ENCODE measurements around the gene CLCN7. TPM values are rescaled to one million over a fixed set of nuclear protein-coding genes. Genes with fewer than 3 reads are reported as not detected.

Gene CLCN7
- total RNA-seq, 1 donor from 2014 or later: 45.3 TPM

DNA sequence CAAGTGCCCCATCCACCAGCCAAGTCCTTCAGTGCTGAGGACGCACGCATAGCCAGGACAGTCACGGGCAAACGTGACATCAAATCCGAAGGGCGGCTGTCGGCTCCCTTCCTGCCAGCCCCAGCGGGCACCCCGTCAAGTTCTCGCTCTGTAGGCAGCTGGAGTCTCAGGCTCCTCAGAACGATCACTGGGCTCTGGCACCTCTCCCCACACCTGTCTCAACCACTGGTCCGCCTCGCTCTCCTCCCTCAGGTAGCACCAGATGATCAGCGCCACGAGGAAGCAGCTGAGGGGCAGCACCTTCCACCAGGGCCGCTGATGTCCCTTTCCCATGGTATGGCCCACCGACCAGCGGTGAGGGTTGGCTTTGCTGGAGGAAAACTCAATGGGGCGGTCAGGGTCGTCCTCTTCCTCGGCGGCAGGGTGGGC is 54.7 kb downstream of the CLCN7 start:
- Histone ChIP-seq H3K27me3 (ENCODE audit: low read depth) (no peaks in the 10 kb centered on the region), H3K9me3 (replicated peaks) (no peaks in the 10 kb centered on the region), H3K36me3 (peaks cover 7% of the 10 kb centered on the region), H3K27ac (replicated peaks) (peak overlapping the region; percentile 97), H3K4me3 (peak overlapping the region; percentile 80), H3K4me1 (peaks cover 38% of the 10 kb centered on the region)
- no peak for DNase-seq
- intact Hi-C loops (cut with micrococcal nuclease): no loop called here
- TF ChIP-seq CTCF (IDR thresholded peaks at IDR 0.05; ENCODE audit: borderline replicate concordance): no peak

DNA sequence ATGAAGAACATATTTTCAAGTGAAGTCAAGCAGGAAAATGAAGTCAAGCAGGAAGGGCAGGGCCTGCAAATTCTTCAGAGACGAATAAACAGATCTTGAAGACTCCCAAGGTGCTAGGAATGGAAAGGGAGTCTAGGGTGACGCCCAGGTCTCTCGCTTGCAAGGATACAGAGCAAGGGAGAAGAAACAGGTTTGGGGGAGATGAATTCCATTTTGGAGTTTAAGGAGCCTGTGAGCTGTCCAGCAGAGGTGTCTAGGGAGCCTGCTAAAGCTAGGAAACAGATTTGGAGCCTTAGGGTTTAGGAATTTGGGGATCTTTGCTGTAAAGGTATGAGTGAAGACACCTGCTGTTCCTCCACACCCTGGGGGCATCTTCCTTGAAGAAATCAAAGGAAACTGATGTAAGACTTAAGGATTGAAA is 58.3 kb downstream of the CLCN7 start:
- intact Hi-C loops (cut with micrococcal nuclease): no loop called here

GRCh38 chr16:1414532-1415260 is 60.1 kb downstream of the CLCN7 start, which contains the start of gene UNKL:
Gene UNKL, minus strand, starts transcription at chr16:1414704. Its CDS starts 13 bp downstream, at chr16:1414691.
- Histone ChIP-seq H3K4me1 (peaks cover 49% of the 10 kb centered on the region), H3K36me3 (peaks cover 31% of the 10 kb centered on the region), H3K27me3 (ENCODE audit: low read depth) (no peaks in the 10 kb centered on the region), H3K27ac (replicated peaks) (peak within 1 kb of the TSS; percentile 90), H3K9me3 (replicated peaks) (no peaks in the 10 kb centered on the region), H3K4me3 (peak within 1 kb of the TSS; percentile 96)
- peak; percentile 81 for DNase-seq
- no peak for TF ChIP-seq CTCF (IDR thresholded peaks at IDR 0.05; ENCODE audit: borderline replicate concordance)
- intact Hi-C loops (cut with micrococcal nuclease): no loop called here

More for the DNA sequence above, 58.3 kb downstream of the CLCN7 start:
- Histone ChIP-seq H3K36me3 (peaks cover 18% of the 10 kb centered on the region), H3K27me3 (ENCODE audit: low read depth) (no peaks in the 10 kb centered on the region), H3K4me3 (no peak overlapping the region), H3K4me1 (peaks cover 64% of the 10 kb centered on the region), H3K27ac (replicated peaks) (no peak overlapping the region), H3K9me3 (replicated peaks) (no peaks in the 10 kb centered on the region)
- DNase-seq: no peak
- no peak for TF ChIP-seq CTCF (IDR thresholded peaks at IDR 0.05; ENCODE audit: borderline replicate concordance)

- no peaks in the 10 kb centered on the region for H3K27me3 ChIP-seq (ENCODE audit: low read depth)
- H3K4me1 ChIP-seq: peaks cover 43% of the 10 kb centered on the region
- intact Hi-C loops (cut with micrococcal nuclease): no loop called here
- no peaks in the 10 kb centered on the region for H3K9me3 ChIP-seq (replicated peaks)
- TF ChIP-seq CTCF (IDR thresholded peaks at IDR 0.05; ENCODE audit: borderline replicate concordance): peak; percentile 62
- peaks cover 31% of the 10 kb centered on the region for H3K36me3 ChIP-seq
- peak; percentile 46 for DNase-seq
- H3K27ac ChIP-seq (replicated peaks): peak overlapping the region; percentile 90
- peak overlapping the region; percentile 96 for H3K4me3 ChIP-seq
These were observed 60.9 kb downstream of the CLCN7 start for GRCh38 chr16:1413684-1414531.

GRCh38 chr16:1412847-1413246 is 62.0 kb downstream of the CLCN7 start:
- no peak overlapping the region for H3K4me3 ChIP-seq
- no peak overlapping the region for H3K27ac ChIP-seq (replicated peaks)
- H3K36me3 ChIP-seq: peaks cover 24% of the 10 kb centered on the region
- peaks cover 43% of the 10 kb centered on the region for H3K4me1 ChIP-seq
- TF ChIP-seq CTCF (IDR thresholded peaks at IDR 0.05; ENCODE audit: borderline replicate concordance): no peak
- no peaks in the 10 kb centered on the region for H3K9me3 ChIP-seq (replicated peaks)
- intact Hi-C loops (cut with micrococcal nuclease): no loop called here
- no peak for DNase-seq
- no peaks in the 10 kb centered on the region for H3K27me3 ChIP-seq (ENCODE audit: low read depth)
